Transverse colon (tissue), 3 donors: ENCODE measurements around the gene NDUFV2.

ENCODE experiments used
- CTCF ChIP-seq, 5 experiments: fragments of 200-600 bp in 3 of 5; fragments of 450-650 bp in 2 of 5; sonication (generic) in 3 of 5; IDR thresholded peaks; 1 replicate in 2 of 5; 2 replicates in 3 of 5; pipeline ENCODE4 v1.5.1; 2016 to 2017; ENCODE audit warnings: antibody characterized with exemption in 5 of 5, inconsistent platforms in 3 of 5, mild to moderate bottlenecking in 2 of 5, moderate library complexity in 1 of 5
- EP300 ChIP-seq: sonication (generic); formaldehyde crosslinking; IDR thresholded peaks from one replicate; pipeline ENCODE4 v1.6.1; 2017; ENCODE audit warnings: antibody characterized with exemption, low read depth
- POLR2A ChIP-seq: fragments of 450-650 bp; IDR thresholded peaks from one replicate; pipeline ENCODE4 v1.6.1; 2016; ENCODE audit warnings: antibody characterized with exemption, mild to moderate bottlenecking, moderate library complexity

GRCh38 chr18:9178557-9178956, 76.1 kb downstream of the NDUFV2 start:
- no peak for TF ChIP-seq CTCF (IDR thresholded peaks at IDR 0.05)
- no peak for TF ChIP-seq POLR2A
- TF ChIP-seq EP300: no peak
